Mammary epithelial cell (primary cell): ENCODE results near the gene PUDP.

ENCODE experiments used
- EZH2 ChIP-seq: IDR thresholded peaks from 2 replicates; pipeline ENCODE4 v1.6.1; 2012; ENCODE audit warnings: low read length, inconsistent platforms, borderline replicate concordance
- TF ChIP-seq, protein P1 (sequence below), 2 donors: IDR thresholded peaks in 1 of 2; conservative IDR thresholded peaks in 1 of 2; 2 replicates each; pipeline ENCODE4 v1.5.1; 2011 to 2012; ENCODE audit warnings: inconsistent platforms in 2 of 2, low read length in 2 of 2, mild to moderate bottlenecking in 2 of 2, control low read depth in 1 of 2, low read depth in 1 of 2; ENCODE audit not compliant: insufficient read depth in 1 of 2; ENCODE audit errors: extremely low read depth in 1 of 2

DNA sequence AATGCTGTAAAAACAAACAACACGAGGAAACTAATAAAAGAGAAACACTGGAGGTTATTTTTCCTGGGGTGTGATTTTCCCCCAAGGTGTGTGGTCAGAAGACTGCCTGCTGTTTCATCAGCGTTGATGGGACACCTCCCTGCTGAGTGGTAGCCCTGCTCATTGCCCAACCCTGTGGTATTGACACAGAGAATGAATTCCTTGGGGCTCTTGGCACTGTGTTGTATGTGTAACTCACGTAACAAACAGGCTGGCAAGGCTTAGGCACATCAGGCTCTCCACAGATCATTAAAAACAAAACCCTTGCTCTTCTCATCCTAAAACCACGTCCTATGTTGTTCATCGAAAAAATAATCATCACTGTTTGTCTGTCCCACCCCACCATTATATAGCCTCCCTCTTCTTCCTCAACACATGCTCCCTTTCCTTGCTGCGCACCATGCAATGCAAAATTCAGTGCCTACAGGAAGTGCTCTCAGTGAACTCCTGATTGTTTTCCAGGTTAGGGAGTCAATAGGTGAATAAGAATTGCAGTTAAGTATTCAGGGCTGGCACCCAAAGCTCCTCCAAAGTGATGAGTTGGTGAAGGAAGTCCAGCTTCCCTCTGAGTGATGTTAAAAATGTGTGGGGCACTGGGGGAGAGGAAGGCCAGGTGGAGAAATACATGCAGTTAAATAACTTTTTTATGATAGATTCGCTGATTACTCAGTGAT, 11.4 kb upstream of the PUDP start:
- TF ChIP-seq, protein P1, sequence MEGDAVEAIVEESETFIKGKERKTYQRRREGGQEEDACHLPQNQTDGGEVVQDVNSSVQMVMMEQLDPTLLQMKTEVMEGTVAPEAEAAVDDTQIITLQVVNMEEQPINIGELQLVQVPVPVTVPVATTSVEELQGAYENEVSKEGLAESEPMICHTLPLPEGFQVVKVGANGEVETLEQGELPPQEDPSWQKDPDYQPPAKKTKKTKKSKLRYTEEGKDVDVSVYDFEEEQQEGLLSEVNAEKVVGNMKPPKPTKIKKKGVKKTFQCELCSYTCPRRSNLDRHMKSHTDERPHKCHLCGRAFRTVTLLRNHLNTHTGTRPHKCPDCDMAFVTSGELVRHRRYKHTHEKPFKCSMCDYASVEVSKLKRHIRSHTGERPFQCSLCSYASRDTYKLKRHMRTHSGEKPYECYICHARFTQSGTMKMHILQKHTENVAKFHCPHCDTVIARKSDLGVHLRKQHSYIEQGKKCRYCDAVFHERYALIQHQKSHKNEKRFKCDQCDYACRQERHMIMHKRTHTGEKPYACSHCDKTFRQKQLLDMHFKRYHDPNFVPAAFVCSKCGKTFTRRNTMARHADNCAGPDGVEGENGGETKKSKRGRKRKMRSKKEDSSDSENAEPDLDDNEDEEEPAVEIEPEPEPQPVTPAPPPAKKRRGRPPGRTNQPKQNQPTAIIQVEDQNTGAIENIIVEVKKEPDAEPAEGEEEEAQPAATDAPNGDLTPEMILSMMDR (conservative IDR thresholded peaks at IDR 0.05 in 1 of 2, IDR thresholded peaks at IDR 0.05 in 1 of 2; ENCODE audit: extremely low read depth in 1 of 2, insufficient read depth in 1 of 2, low read depth in 1 of 2, low read length in 2 of 2) = no peak
- no peak for TF ChIP-seq EZH2
